ENCODE results near the gene CDCA5. TPM values are rescaled to one million over a fixed set of nuclear protein-coding genes. Genes with fewer than 3 reads are reported as not detected.

The CDCA5 gene
- total RNA-seq, 1 experiment from 2014 or later: 94.8 TPM

DNA sequence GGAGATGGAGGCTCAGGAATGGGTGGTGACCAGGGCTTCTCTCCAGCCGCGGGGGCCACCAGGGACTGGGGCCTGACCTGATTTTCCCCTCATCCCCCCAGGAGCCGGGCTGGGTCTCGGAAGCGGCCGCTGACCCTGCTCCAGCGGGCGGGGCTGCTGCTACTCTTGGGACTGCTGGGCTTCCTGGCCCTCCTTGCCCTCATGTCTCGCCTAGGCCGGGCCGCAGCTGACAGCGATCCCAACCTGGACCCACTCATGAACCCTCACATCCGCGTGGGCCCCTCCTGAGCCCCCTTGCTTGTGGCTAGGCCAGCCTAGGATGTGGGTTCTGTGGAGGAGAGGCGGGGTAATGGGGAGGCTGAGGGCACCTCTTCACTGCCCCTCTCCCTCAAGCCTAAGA is 4.0 kb upstream of the CDCA5 start:
- H3K4me1 ChIP-seq (ENCODE audit: insufficient read depth, low read length): no peaks in the 10 kb centered on the region
- H4K91ac ChIP-seq (ENCODE audit: insufficient read length, low read depth, low read length): no peak overlapping the region
- no peak overlapping the region for H2BK120ac ChIP-seq (ENCODE audit: low read depth, low read length, poor library complexity, severe bottlenecking)
- WGBS (ENCODE audit: extremely low coverage, insufficient read length, low lambda C conversion rate): no CpG with 5 or more reads among the region's 15 CpGs
- peaks cover 12% of the 10 kb centered on the region in 2 experiments for H3K4me1 Mint-ChIP-seq
- H3K9ac ChIP-seq (ENCODE audit: extremely low read depth, insufficient read length, low read length): no peak overlapping the region
- no peak overlapping the region for H4K5ac ChIP-seq (ENCODE audit: insufficient read length, low read depth, low read length)
- no peak overlapping the region for H3K27ac Mint-ChIP-seq
- no peak overlapping the region for H3K4me2 ChIP-seq (ENCODE audit: insufficient read depth, insufficient read length, low read length)
- H2BK5ac ChIP-seq (ENCODE audit: insufficient read length, low read length): no peak overlapping the region
- no peak overlapping the region for H2BK20ac ChIP-seq (ENCODE audit: low read depth, low read length, poor library complexity, severe bottlenecking)
- no peaks in the 10 kb centered on the region for H3K27me3 ChIP-seq (ENCODE audit: insufficient read depth, low read length)
- peaks cover 12% of the 10 kb centered on the region for H3K23me2 ChIP-seq (ENCODE audit: insufficient read length, low read depth, low read length, poor library complexity, severe bottlenecking)
- H3K36me3 Mint-ChIP-seq (ENCODE audit: insufficient read depth in 1 of 3, low read depth in 3 of 3): peaks cover 7 to 43% (median 39%) of the 10 kb centered on the region in 3 experiments
- no peak overlapping the region for H3K27ac ChIP-seq (ENCODE audit: insufficient read length, low read depth, low read length)
- H3K79me2 ChIP-seq (ENCODE audit: insufficient read depth, low read length): peaks cover 6% of the 10 kb centered on the region; the same call in 1 of the 2 replicates
- no peak overlapping the region for H3K23ac ChIP-seq (ENCODE audit: insufficient read length, low read depth, low read length)
- H3K9me3 ChIP-seq (ENCODE audit: control insufficient read depth, low read depth, low read length): no peaks in the 10 kb centered on the region
- no peak overlapping the region for H2BK12ac ChIP-seq (ENCODE audit: insufficient read length, low read depth, low read length)
- TF ChIP-seq, protein P1, sequence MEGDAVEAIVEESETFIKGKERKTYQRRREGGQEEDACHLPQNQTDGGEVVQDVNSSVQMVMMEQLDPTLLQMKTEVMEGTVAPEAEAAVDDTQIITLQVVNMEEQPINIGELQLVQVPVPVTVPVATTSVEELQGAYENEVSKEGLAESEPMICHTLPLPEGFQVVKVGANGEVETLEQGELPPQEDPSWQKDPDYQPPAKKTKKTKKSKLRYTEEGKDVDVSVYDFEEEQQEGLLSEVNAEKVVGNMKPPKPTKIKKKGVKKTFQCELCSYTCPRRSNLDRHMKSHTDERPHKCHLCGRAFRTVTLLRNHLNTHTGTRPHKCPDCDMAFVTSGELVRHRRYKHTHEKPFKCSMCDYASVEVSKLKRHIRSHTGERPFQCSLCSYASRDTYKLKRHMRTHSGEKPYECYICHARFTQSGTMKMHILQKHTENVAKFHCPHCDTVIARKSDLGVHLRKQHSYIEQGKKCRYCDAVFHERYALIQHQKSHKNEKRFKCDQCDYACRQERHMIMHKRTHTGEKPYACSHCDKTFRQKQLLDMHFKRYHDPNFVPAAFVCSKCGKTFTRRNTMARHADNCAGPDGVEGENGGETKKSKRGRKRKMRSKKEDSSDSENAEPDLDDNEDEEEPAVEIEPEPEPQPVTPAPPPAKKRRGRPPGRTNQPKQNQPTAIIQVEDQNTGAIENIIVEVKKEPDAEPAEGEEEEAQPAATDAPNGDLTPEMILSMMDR (conservative IDR thresholded peaks at IDR 0.05): no peak
- H4K20me1 ChIP-seq (ENCODE audit: control insufficient read depth, insufficient read depth, insufficient read length): peaks cover 3% of the 10 kb centered on the region
- no peak overlapping the region for H3K4ac ChIP-seq (ENCODE audit: low read depth, low read length)
- no peak overlapping the region for H4K8ac ChIP-seq (replicated peaks; ENCODE audit: insufficient read length, low read depth, low read length)
- H2AK5ac ChIP-seq (ENCODE audit: insufficient read length, low read length): no peak overlapping the region
- H3K79me1 ChIP-seq (ENCODE audit: insufficient read depth, low read depth, low read length, poor library complexity, severe bottlenecking): no peaks in the 10 kb centered on the region
- no peak for DNase-seq
- no peak overlapping the region for H3K4me3 Mint-ChIP-seq
- no peak overlapping the region for H3K56ac ChIP-seq (ENCODE audit: insufficient read length, low read depth, low read length)
- no peak overlapping the region for H3T11ph ChIP-seq (ENCODE audit: low read length)
- no peak overlapping the region for H2BK15ac ChIP-seq (ENCODE audit: low read depth, low read length)
- H3K9me3 Mint-ChIP-seq: no peaks in the 10 kb centered on the region; a peak in 1 of 5 replicates
- no peak overlapping the region for H3K18ac ChIP-seq (ENCODE audit: insufficient read length, low read depth, low read length)
- H3K27me3 Mint-ChIP-seq (ENCODE audit: low read depth): no peaks in the 10 kb centered on the region
- no peak overlapping the region for H3K14ac ChIP-seq (ENCODE audit: insufficient read depth, low read length)
- no peak overlapping the region for H2AFZ ChIP-seq (ENCODE audit: low read length)

Data from H9 (cell line).